Keratinocyte (primary cell): ENCODE measurements around the gene FAM83E. TPM values are rescaled to one million over a fixed set of nuclear protein-coding genes. Genes with fewer than 3 reads are reported as not detected.

Source experiments
- DNase-seq: peaks from one replicate; pipeline ENCODE4 v3.0.0-alpha.2; 2011; ENCODE audit warnings: low read depth, missing footprints, low spot score
- FAIRE-seq: peaks from 2 replicates; lab custom pipeline; 2011; peaks lifted over from hg19 to GRCh38; lab: Jason Lieb, UNC
- H2AFZ ChIP-seq: 2 replicates; pipeline ENCODE4 v1.6.0; 2012; ENCODE audit warnings: low read length, control low read depth, inconsistent platforms; ENCODE audit not compliant: control insufficient read depth
- H3K27ac ChIP-seq: 2 replicates; pipeline ENCODE4 v1.5.1; 2011; ENCODE audit warnings: low read length; ENCODE audit not compliant: control insufficient read depth, insufficient read depth
- H3K27me3 ChIP-seq: 3 replicates; pipeline ENCODE4 v1.6.0; 2011; ENCODE audit warnings: low read length; ENCODE audit not compliant: control insufficient read depth, insufficient read depth; ENCODE audit errors: extremely low read depth
- H3K36me3 ChIP-seq, 2 experiments: 2 replicates in 1 of 2; 3 replicates in 1 of 2; pipeline ENCODE4 v1.5.1; 2011; ENCODE audit warnings: low read length in 2 of 2, mild to moderate bottlenecking in 1 of 2; ENCODE audit not compliant: control insufficient read depth in 2 of 2, insufficient read depth in 2 of 2; ENCODE audit errors: extremely low read depth in 1 of 2
- H3K4me1 ChIP-seq: 3 replicates; pipeline ENCODE4 v1.5.1; 2011; ENCODE audit warnings: low read length; ENCODE audit not compliant: control insufficient read depth, insufficient read depth; ENCODE audit errors: extremely low read depth
- H3K4me2 ChIP-seq: 3 replicates; pipeline ENCODE4 v1.6.0; 2011; ENCODE audit warnings: low read depth, low read length; ENCODE audit not compliant: control insufficient read depth, insufficient read depth; ENCODE audit errors: extremely low read depth
- H3K4me3 ChIP-seq, 3 experiments: fragments of 200-600 bp in 1 of 3; sonication (generic) in 1 of 3; 2 replicates in 2 of 3; 3 replicates in 1 of 3; pipeline ENCODE4 v1.5.1; 2011 to 2016; ENCODE audit warnings: low read length in 3 of 3, mild to moderate bottlenecking in 3 of 3, control low read depth in 2 of 3, inconsistent platforms in 1 of 3, low read depth in 1 of 3, mixed read lengths in 1 of 3, mixed run types in 1 of 3, moderate library complexity in 1 of 3; ENCODE audit not compliant: control insufficient read depth in 2 of 3, insufficient read depth in 2 of 3; ENCODE audit errors: extremely low read depth in 1 of 3
- H3K79me2 ChIP-seq: 2 replicates; pipeline ENCODE4 v1.6.0; 2012; ENCODE audit warnings: low read length; ENCODE audit not compliant: control insufficient read depth, insufficient read depth
- H3K9ac ChIP-seq: 3 replicates; pipeline ENCODE4 v1.6.0; 2011; ENCODE audit warnings: low read length; ENCODE audit not compliant: control insufficient read depth, insufficient read depth; ENCODE audit errors: extremely low read depth
- H3K9me1 ChIP-seq: 3 replicates; pipeline ENCODE4 v1.6.0; 2011; ENCODE audit warnings: low read length; ENCODE audit not compliant: control insufficient read depth, insufficient read depth; ENCODE audit errors: extremely low read depth
- H3K9me3 ChIP-seq: 2 replicates; pipeline ENCODE4 v1.5.1; 2012; ENCODE audit warnings: low read depth, low read length; ENCODE audit not compliant: control insufficient read depth
- H4K20me1 ChIP-seq: 3 replicates; pipeline ENCODE4 v1.6.0; 2011; ENCODE audit warnings: low read length; ENCODE audit not compliant: control insufficient read depth, insufficient read depth; ENCODE audit errors: extremely low read depth
- EZH2 ChIP-seq: IDR thresholded peaks from one replicate; pipeline ENCODE4 v1.6.1; 2012; ENCODE audit warnings: inconsistent platforms, mild to moderate bottlenecking, low read length, moderate library complexity
- dilution Hi-C: fragments of 300-500 bp; cut with MboI; formaldehyde crosslinking; loops from one replicate; pipeline ENCODE4 v1.7.0; 2020; ENCODE audit warnings: low sequenced_read_pairs; ENCODE audit not compliant: extremely low pct_ligation_motif_present
- polyA plus RNA-seq, 5 experiments: library from polyadenylated mRNA; depleted of rRNA in 3 of 5; stranded (reverse) in 3 of 5; stranded (forward) in 1 of 5; unstranded in 1 of 5; fragments of >200 nt; gene quantifications; 1 replicate in 1 of 5; 2 replicates in 3 of 5; 3 replicates in 1 of 5; pipeline versions ENCODE4 v1.2.1 to v1.2.3, GENCODE V29; 2011 to 2012; ENCODE audit warnings: missing spikeins in 2 of 5, low read depth in 1 of 5, low replicate concordance in 1 of 5
- TF ChIP-seq, protein P1 (sequence below), 3 experiments: IDR thresholded peaks in 1 of 3; conservative IDR thresholded peaks in 1 of 3; optimal IDR thresholded peaks in 1 of 3; 2 replicates in 2 of 3; 3 replicates in 1 of 3; pipeline versions ENCODE3 to v1.5.1; 2011; ENCODE audit warnings: low read length in 3 of 3, mild to moderate bottlenecking in 3 of 3, moderate library complexity in 2 of 3, control low read depth in 1 of 3, inconsistent platforms in 1 of 3; ENCODE audit not compliant: insufficient read depth in 2 of 3; ENCODE audit errors: extremely low read depth in 1 of 3

FAM83E gene
- polyA plus RNA-seq, 1 donor (not counting 4 experiments of a cell fraction or from before 2014, with no cell fraction given): 0.17 TPM

DNA sequence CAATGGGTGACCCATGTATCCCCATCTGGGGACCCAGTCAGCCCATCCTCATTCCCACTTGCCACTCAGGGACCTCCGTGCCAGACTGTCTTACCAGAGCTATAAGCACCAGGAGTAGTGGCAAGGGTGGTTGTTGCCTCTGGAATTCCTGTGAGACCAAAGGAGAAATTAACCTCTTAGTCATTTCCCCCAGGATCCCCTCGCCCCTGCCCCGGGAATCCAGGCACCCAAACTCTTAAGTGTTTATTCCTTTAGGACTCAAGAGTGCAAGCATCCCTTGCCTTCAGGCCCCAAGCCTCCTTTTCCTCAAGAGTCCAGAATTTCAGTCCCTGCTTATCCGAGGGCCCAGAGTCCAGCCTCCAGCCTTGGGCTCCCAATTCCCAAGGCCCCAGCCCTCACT is 48.8 kb upstream of the FAM83E start:
- H3K4me3 ChIP-seq: no peak overlapping the region
- no peaks in the 10 kb centered on the region for H3K4me1 ChIP-seq
- TF ChIP-seq EZH2: no peak
- TF ChIP-seq, protein P1, sequence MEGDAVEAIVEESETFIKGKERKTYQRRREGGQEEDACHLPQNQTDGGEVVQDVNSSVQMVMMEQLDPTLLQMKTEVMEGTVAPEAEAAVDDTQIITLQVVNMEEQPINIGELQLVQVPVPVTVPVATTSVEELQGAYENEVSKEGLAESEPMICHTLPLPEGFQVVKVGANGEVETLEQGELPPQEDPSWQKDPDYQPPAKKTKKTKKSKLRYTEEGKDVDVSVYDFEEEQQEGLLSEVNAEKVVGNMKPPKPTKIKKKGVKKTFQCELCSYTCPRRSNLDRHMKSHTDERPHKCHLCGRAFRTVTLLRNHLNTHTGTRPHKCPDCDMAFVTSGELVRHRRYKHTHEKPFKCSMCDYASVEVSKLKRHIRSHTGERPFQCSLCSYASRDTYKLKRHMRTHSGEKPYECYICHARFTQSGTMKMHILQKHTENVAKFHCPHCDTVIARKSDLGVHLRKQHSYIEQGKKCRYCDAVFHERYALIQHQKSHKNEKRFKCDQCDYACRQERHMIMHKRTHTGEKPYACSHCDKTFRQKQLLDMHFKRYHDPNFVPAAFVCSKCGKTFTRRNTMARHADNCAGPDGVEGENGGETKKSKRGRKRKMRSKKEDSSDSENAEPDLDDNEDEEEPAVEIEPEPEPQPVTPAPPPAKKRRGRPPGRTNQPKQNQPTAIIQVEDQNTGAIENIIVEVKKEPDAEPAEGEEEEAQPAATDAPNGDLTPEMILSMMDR (optimal IDR thresholded peaks at IDR 0.05 in 1 of 3, IDR thresholded peaks at IDR 0.05 in 1 of 3, conservative IDR thresholded peaks at IDR 0.05 in 1 of 3; ENCODE audit: extremely low read depth in 1 of 3, insufficient read depth in 2 of 3, low read length in 3 of 3): no peak
- no peak overlapping the region for H3K27ac ChIP-seq
- H3K9me1 ChIP-seq: no peaks in the 10 kb centered on the region
- H3K36me3 ChIP-seq: no peaks in the 10 kb centered on the region
- no peak overlapping the region for H3K4me2 ChIP-seq
- no peak overlapping the region for H2AFZ ChIP-seq
- no peak overlapping the region for H3K9ac ChIP-seq
- no peaks in the 10 kb centered on the region for H3K27me3 ChIP-seq
- no peak for DNase-seq
- dilution Hi-C loops: no loop called here
- no peaks in the 10 kb centered on the region for H4K20me1 ChIP-seq
- H3K9me3 ChIP-seq: no peaks in the 10 kb centered on the region
- no peak for FAIRE-seq
- no peaks in the 10 kb centered on the region for H3K79me2 ChIP-seq

DNA sequence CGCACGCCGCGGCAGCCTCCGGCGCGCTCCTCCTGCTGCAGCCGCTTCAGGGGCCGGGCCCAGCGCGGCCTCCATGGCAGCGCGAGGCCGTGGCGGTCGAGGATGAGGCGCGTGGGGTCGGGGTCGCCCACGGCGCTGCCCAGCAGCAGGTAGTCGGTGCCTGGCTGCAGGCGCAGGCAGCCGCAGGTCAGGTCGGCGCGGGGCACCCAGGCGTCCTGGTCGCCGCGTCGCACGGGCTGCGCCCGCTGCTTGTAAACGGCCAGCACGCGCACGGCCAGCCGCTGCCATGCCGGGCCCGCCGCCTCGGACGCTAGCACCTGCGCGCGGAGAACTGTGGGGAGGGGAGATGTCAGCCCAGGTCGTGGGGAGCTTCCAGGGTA is 46.8 kb upstream of the FAM83E start:
- Histone ChIP-seq H3K4me3 (no peak overlapping the region), H4K20me1 (no peaks in the 10 kb centered on the region), H3K9ac (no peak overlapping the region), H3K4me1 (peaks cover 4% of the 10 kb centered on the region), H3K9me3 (no peaks in the 10 kb centered on the region), H3K27ac (no peak overlapping the region), H3K4me2 (no peak overlapping the region), H3K36me3 (no peaks in the 10 kb centered on the region), H3K9me1 (no peaks in the 10 kb centered on the region), H2AFZ (no peak overlapping the region), H3K79me2 (no peaks in the 10 kb centered on the region), H3K27me3 (no peaks in the 10 kb centered on the region)
- TF ChIP-seq EZH2: no peak
- TF ChIP-seq, protein P1 (optimal IDR thresholded peaks at IDR 0.05 in 1 of 3, IDR thresholded peaks at IDR 0.05 in 1 of 3, conservative IDR thresholded peaks at IDR 0.05 in 1 of 3; ENCODE audit: extremely low read depth in 1 of 3, insufficient read depth in 2 of 3, low read length in 3 of 3): no peak
- dilution Hi-C loops: no loop called here
- FAIRE-seq (no peak), DNase-seq (no peak)
